HuH-7.5 (cell line): ENCODE measurements around the gene CCDC82.
A peak's percentile ranks its signal among the peaks of the same experiment; 100 is the strongest.
"Not testable (repeated sequence)": the region's sequence is repeated elsewhere in the genome, so short reads cannot be mapped to it uniquely, and the experiment has no call there.

Source experiments
- DNase-seq: peaks from one replicate; pipeline ENCODE4 v3.0.0; 2011; ENCODE audit warnings: low spot score

The CCDC82 gene

GRCh38 chr11:96389720-96390487 is at the start of gene CCDC82, which contains the start of gene JRKL:
CCDC82 (minus strand) TSS chr11:96389912; CDS start chr11:96384747, 5,165 bp downstream.
JRKL (plus strand) TSS chr11:96390013; CDS start chr11:96390650, 637 bp downstream.
- peak; percentile 44 for DNase-seq

- DNase-seq, result not testable (repeated sequence)
Observed at GRCh38 chr11:96432654-96433053, 42.9 kb upstream of the CCDC82 start.

- DNase-seq, result no peak
Observed at GRCh38 chr11:96430668-96431067, 41.0 kb upstream of the CCDC82 start.

GRCh38 chr11:96424693-96425092 is 35.0 kb upstream of the CCDC82 start:
- no peak for DNase-seq

GRCh38 chr11:96413408-96413807 is 23.7 kb upstream of the CCDC82 start:
- DNase-seq, result no peak

- no peak for DNase-seq
Observed at GRCh38 chr11:96412761-96413381, 23.2 kb upstream of the CCDC82 start.

GRCh38 chr11:96411412-96411811 is 21.7 kb upstream of the CCDC82 start:
- DNase-seq, result not testable (repeated sequence)

- no peak for DNase-seq
Observed at GRCh38 chr11:96400697-96401096, 11.0 kb upstream of the CCDC82 start.

- DNase-seq, result no peak
Observed at GRCh38 chr11:96397863-96398262, 8.2 kb upstream of the CCDC82 start.

GRCh38 chr11:96396637-96397036 is 6.9 kb upstream of the CCDC82 start:
- DNase-seq, result no peak

- DNase-seq, result no peak
Observed at GRCh38 chr11:96394773-96395172, 5.1 kb upstream of the CCDC82 start.

- no peak for DNase-seq
Observed at GRCh38 chr11:96393753-96394348, 4.1 kb upstream of the CCDC82 start.

GRCh38 chr11:96391698-96392307 is 2.1 kb upstream of the CCDC82 start:
- no peak for DNase-seq

- DNase-seq, result no peak
Observed at GRCh38 chr11:96390488-96390792, 728 bp upstream of the CCDC82 start.

- no peak for DNase-seq
Observed at GRCh38 chr11:96388891-96389719, 607 bp downstream of the CCDC82 start.

- no peak for DNase-seq
Observed at GRCh38 chr11:96385187-96385586, 4.5 kb downstream of the CCDC82 start.

GRCh38 chr11:96384156-96384555 is 5.6 kb downstream of the CCDC82 start:
- no peak for DNase-seq

GRCh38 chr11:96376796-96377195 is 12.9 kb downstream of the CCDC82 start:
- DNase-seq, result no peak

- no peak for DNase-seq
Observed at GRCh38 chr11:96373826-96374225, 15.9 kb downstream of the CCDC82 start.

- DNase-seq, result no peak
Observed at GRCh38 chr11:96367342-96367741, 22.4 kb downstream of the CCDC82 start.

GRCh38 chr11:96366024-96366423 is 23.7 kb downstream of the CCDC82 start:
- no peak for DNase-seq

- no peak for DNase-seq
Observed at GRCh38 chr11:96365493-96365892, 24.2 kb downstream of the CCDC82 start.
